GM12878 (cell line): ENCODE results near the gene URAD.

Experiments
- EGR1 ChIP-seq, 2 experiments: IDR thresholded peaks; 1 replicate in 1 of 2; 2 replicates in 1 of 2; pipeline ENCODE4 v1.6.1; 2011 to 2012; ENCODE audit warnings: low read depth in 2 of 2, low read length in 2 of 2, borderline replicate concordance in 1 of 2, mild to moderate bottlenecking in 1 of 2, moderate library complexity in 1 of 2
- MTA2 ChIP-seq: fragments of 450-650 bp; IDR thresholded peaks from 2 replicates; pipeline ENCODE4 v1.6.1; 2016; ENCODE audit warnings: low read depth, mild to moderate bottlenecking, moderate library complexity
- SMC3 ChIP-seq: IDR thresholded peaks from 2 replicates; pipeline ENCODE4 v1.6.1; 2011; ENCODE audit warnings: low read length, improper control_type of control experiment, borderline replicate concordance
- YBX1 ChIP-seq: fragments of 450-650 bp; IDR thresholded peaks from 2 replicates; pipeline ENCODE4 v1.6.1; 2016; ENCODE audit warnings: antibody characterized with exemption

DNA sequence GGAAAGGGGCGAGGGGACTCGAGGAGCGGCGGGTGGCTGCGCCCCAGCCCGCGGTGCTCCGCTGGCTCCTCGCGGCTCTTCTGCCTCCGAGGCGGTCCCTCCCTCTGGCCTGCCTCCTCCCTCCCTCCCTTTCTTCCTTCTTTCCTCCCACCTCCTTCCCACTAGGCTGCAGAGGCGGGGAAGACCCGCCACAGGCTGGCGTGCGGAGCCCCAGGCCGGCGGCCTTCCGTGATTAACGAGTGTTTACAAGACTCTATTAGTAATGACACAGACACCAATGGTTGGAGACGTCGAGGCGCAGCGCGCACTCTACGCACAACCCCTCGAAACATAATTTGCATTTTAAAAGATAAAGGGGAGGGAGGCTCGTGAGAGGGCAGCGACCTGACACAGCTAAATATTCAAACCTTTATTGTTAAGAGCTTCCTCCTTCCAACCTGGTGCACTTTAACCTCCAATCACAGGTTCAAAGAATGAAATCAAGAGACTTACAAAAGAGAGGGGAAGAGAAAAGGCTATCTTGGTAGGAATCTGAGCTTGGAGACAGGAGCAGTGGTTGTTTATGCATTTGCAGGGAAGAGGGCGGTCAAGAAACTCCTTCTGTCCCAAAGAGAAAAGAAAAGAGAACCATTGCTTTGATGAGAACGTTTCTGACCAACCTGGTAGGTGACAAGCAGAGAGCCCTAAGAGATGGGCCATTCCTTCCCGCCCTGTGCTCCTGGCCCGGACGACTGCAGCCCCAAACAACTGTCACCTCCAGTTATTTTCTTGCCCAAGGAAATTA is 19.2 kb downstream of the URAD start, which contains the start of gene CDX2:
- no peak for TF ChIP-seq EGR1 (IDR thresholded peaks at IDR 0.05; ENCODE audit: borderline replicate concordance in 1 of 2, low read depth in 2 of 2, low read length in 2 of 2)
- no peak for TF ChIP-seq SMC3
- TF ChIP-seq YBX1 = no peak
- no peak for TF ChIP-seq MTA2
